IMR-90 (cell line): ENCODE results near the gene ITGA3. TPM values are rescaled to one million over a fixed set of nuclear protein-coding genes. Genes with fewer than 3 reads are reported as not detected.

Source experiments
- ATAC-seq: fragments of 200-7000 bp; cut with Tn5 transposase; 2 replicates; pipeline ENCODE4 v1.9.1; 2020; ENCODE audit warnings: low read depth, mild to moderate bottlenecking, moderate library complexity
- BruUV-seq: library from RNA; stranded (reverse); fragments of 400-500 nt; replicated peaks from 2 replicates; lab custom pipeline; 2021; lab: Mats Ljungman, UMichigan
- CTCF ChIA-PET: fragments of 300-600 bp; formaldehyde crosslinking; extraction: SDS; loops from one replicate; lab custom pipeline; 2021; ENCODE audit warnings: antibody characterized with exemption; lab: Yijun Ruan, JAX
- POLR2A ChIA-PET: fragments of 300-600 bp; sonication (Branson Sonifier 250); formaldehyde crosslinking; loops from one replicate; lab custom pipeline; 2022; ENCODE audit warnings: antibody characterized with exemption; ENCODE audit not compliant: unreplicated experiment; lab: Charles Lee
- DNase-seq: peaks from one replicate; pipeline ENCODE4 v3.0.0; 2013
- H2AFZ ChIP-seq: replicated peaks from 2 replicates; pipeline ENCODE3; 2013; ENCODE audit warnings: low read length, mild to moderate bottlenecking; ENCODE audit not compliant: poor library complexity
- H2AK5ac ChIP-seq: 2 replicates; pipeline ENCODE4 v1.6.1; 2013; ENCODE audit warnings: low read depth, low read length, inconsistent platforms
- H2AK9ac ChIP-seq: replicated peaks from 2 replicates; pipeline ENCODE3; 2013; ENCODE audit warnings: mild to moderate bottlenecking, low read depth, low read length, moderate library complexity; ENCODE audit not compliant: poor library complexity
- H2BK120ac ChIP-seq: 2 replicates; pipeline ENCODE4 v1.6.1; 2013; ENCODE audit warnings: low read depth, low read length, inconsistent platforms
- H2BK15ac ChIP-seq: 3 replicates; pipeline ENCODE4 v1.6.1; 2013; ENCODE audit warnings: low read depth, low read length, inconsistent platforms
- H2BK20ac ChIP-seq: 2 replicates; pipeline ENCODE4 v1.6.1; 2013; ENCODE audit warnings: low read depth, mild to moderate bottlenecking, inconsistent platforms, low read length, moderate library complexity
- H2BK5ac ChIP-seq: 2 replicates; pipeline ENCODE4 v1.6.1; 2013; ENCODE audit warnings: mild to moderate bottlenecking, low read depth, low read length, inconsistent platforms; ENCODE audit not compliant: poor library complexity, severe bottlenecking
- H3K14ac ChIP-seq: replicated peaks from 2 replicates; pipeline ENCODE4 v1.6.1; 2013; ENCODE audit warnings: low read depth, low read length, inconsistent platforms
- H3K18ac ChIP-seq: 2 replicates; pipeline ENCODE4 v1.6.1; 2013; ENCODE audit warnings: low read depth, low read length, control low read depth
- H3K23ac ChIP-seq: 2 replicates; pipeline ENCODE4 v1.6.1; 2013; ENCODE audit warnings: low read depth, low read length, inconsistent platforms
- H3K27ac ChIP-seq: 2 replicates; pipeline ENCODE4 v1.5.1; 2013; ENCODE audit warnings: mild to moderate bottlenecking, control low read depth, low read length; ENCODE audit not compliant: insufficient read depth
- H3K27me3 ChIP-seq: 2 replicates; pipeline ENCODE4 v1.6.1; 2013; ENCODE audit warnings: low read length; ENCODE audit not compliant: control insufficient read depth, insufficient read depth
- H3K36me3 ChIP-seq: 2 replicates; pipeline ENCODE4 v1.6.1; 2013; ENCODE audit warnings: low read length, mixed read lengths; ENCODE audit not compliant: control insufficient read depth, insufficient read depth
- H3K4ac ChIP-seq: 2 replicates; pipeline ENCODE4 v1.6.1; 2013; ENCODE audit warnings: low read depth, low read length, inconsistent platforms
- H3K4me1 ChIP-seq: 2 replicates; pipeline ENCODE4 v1.6.1; 2013; ENCODE audit warnings: low read length, mixed read lengths; ENCODE audit not compliant: control insufficient read depth, insufficient read depth
- H3K4me2 ChIP-seq: 2 replicates; pipeline ENCODE4 v1.6.1; 2013; ENCODE audit warnings: low read depth, mild to moderate bottlenecking, control low read depth, low read length, moderate library complexity
- H3K4me3 ChIP-seq: 2 replicates; pipeline ENCODE4 v1.5.1; 2013; ENCODE audit warnings: low read depth, mild to moderate bottlenecking, control low read depth, low read length, moderate library complexity; ENCODE audit not compliant: insufficient read depth
- H3K56ac ChIP-seq: 2 replicates; pipeline ENCODE4 v1.6.1; 2013; ENCODE audit warnings: low read length, inconsistent platforms; ENCODE audit not compliant: insufficient read depth; ENCODE audit errors: extremely low read depth
- H3K79me1 ChIP-seq, 2 experiments: 2 replicates each; pipeline ENCODE4 v1.6.1; 2013; ENCODE audit warnings: low read length in 2 of 2, inconsistent platforms in 1 of 2, low read depth in 1 of 2
- H3K9ac ChIP-seq: 2 replicates; pipeline ENCODE4 v1.6.1; 2013; ENCODE audit warnings: low read depth, low read length, control low read depth
- H3K9me1 ChIP-seq: 2 replicates; pipeline ENCODE4 v1.6.1; 2013; ENCODE audit warnings: low read length, inconsistent platforms; ENCODE audit not compliant: insufficient read depth
- H3K9me3 ChIP-seq: 2 replicates; pipeline ENCODE4 v1.6.1; 2013; ENCODE audit warnings: low read length; ENCODE audit not compliant: control insufficient read depth, insufficient read depth
- H4K20me1 ChIP-seq: 2 replicates; pipeline ENCODE4 v1.6.1; 2013; ENCODE audit warnings: low read length, inconsistent platforms; ENCODE audit not compliant: insufficient read depth
- H4K5ac ChIP-seq: 2 replicates; pipeline ENCODE4 v1.6.1; 2013; ENCODE audit warnings: mild to moderate bottlenecking, low read depth, low read length, control low read depth
- H4K8ac ChIP-seq, 2 experiments: 2 replicates each; pipeline ENCODE4 v1.6.1; 2013; ENCODE audit warnings: low read depth in 2 of 2, low read length in 2 of 2, control low read depth in 1 of 2, inconsistent platforms in 1 of 2
- H4K91ac ChIP-seq: 2 replicates; pipeline ENCODE4 v1.6.1; 2013; ENCODE audit warnings: low read depth, low read length, inconsistent platforms; ENCODE audit not compliant: insufficient read depth
- CEBPB ChIP-seq: IDR thresholded peaks from 2 replicates; pipeline ENCODE4 v1.6.1; 2012; ENCODE audit warnings: low read depth, low read length, improper control_type of control experiment
- CHD1 ChIP-seq: IDR thresholded peaks from 2 replicates; pipeline ENCODE4 v1.6.1; 2012; ENCODE audit warnings: low read depth, low read length, improper control_type of control experiment
- FOS ChIP-seq: fragments of 150-350 bp; IDR thresholded peaks from 2 replicates; pipeline ENCODE4 v1.6.1; 2016; ENCODE audit warnings: low read depth, low read length
- MAZ ChIP-seq: IDR thresholded peaks from 2 replicates; pipeline ENCODE4 v1.6.1; 2012; ENCODE audit warnings: low read depth, mild to moderate bottlenecking, low read length, improper control_type of control experiment, moderate library complexity, borderline replicate concordance
- MXI1 ChIP-seq: IDR thresholded peaks from 2 replicates; pipeline ENCODE4 v1.6.1; 2012; ENCODE audit warnings: low read depth, mild to moderate bottlenecking, low read length, moderate library complexity, borderline replicate concordance
- NFE2L2 ChIP-seq: fragments of 150-350 bp; IDR thresholded peaks from 2 replicates; pipeline ENCODE4 v1.6.1; 2016; ENCODE audit warnings: low read depth, mild to moderate bottlenecking, low read length
- POLR2A ChIP-seq: IDR thresholded peaks from 2 replicates; pipeline ENCODE4 v1.6.1; 2012; ENCODE audit warnings: mild to moderate bottlenecking, low read depth, low read length
- RCOR1 ChIP-seq: IDR thresholded peaks from 2 replicates; pipeline ENCODE4 v1.6.1; 2012; ENCODE audit warnings: mild to moderate bottlenecking, low read length, improper control_type of control experiment; ENCODE audit not compliant: insufficient replicate concordance
- RFX5 ChIP-seq: IDR thresholded peaks from 2 replicates; pipeline ENCODE4 v1.8.0; 2012; ENCODE audit warnings: low read depth, mild to moderate bottlenecking, low read length, moderate library complexity
- SMC3 ChIP-seq: fragments of 150-350 bp; IDR thresholded peaks from 2 replicates; pipeline ENCODE4 v1.6.1; 2016; ENCODE audit warnings: low read depth, mild to moderate bottlenecking, antibody characterized with exemption, low read length, moderate library complexity
- WGBS, 2 experiments: methylation state at CpG; one replicate each; pipeline versions ENCODE4 v1.1.5 to v1.1.7; 2013; ENCODE audit warnings: missing lambda C conversion rate in 2 of 2; ENCODE audit not compliant: insufficient read length in 1 of 2; ENCODE audit errors: extremely low coverage in 2 of 2; 5-methylcytosine and 5-hydroxymethylcytosine counted together
- dilution Hi-C: fragments of 300-500 bp; cut with HindIII; formaldehyde crosslinking; loops from one replicate; pipeline ENCODE4 v1.14.3; 2018; ENCODE audit warnings: low sequenced_read_pairs; ENCODE audit not compliant: unreplicated experiment
- in situ Hi-C: fragments of 300-500 bp; cut with MboI; formaldehyde crosslinking; loops from 3 replicates; pipeline ENCODE4 v1.14.3; 2019; ENCODE audit warnings: low sequenced_read_pairs, inconsistent platforms, mixed read lengths
- intact Hi-C: fragments of 100-400 bp; cut with micrococcal nuclease; formaldehyde crosslinking; loops from 2 replicates; pipeline ENCODE4 v1.10.0; 2022
- polyA plus RNA-seq, 3 experiments: library from polyadenylated mRNA; depleted of rRNA; stranded (reverse); fragments of >200 nt; gene quantifications; 2 replicates each; pipeline ENCODE4 v1.2.3, GENCODE V29; 2012; ENCODE audit warnings: low replicate concordance in 1 of 3
- total RNA-seq: library from RNA; depleted of rRNA; stranded (reverse); fragments of >200 nt; gene quantifications from 2 replicates; pipeline ENCODE4 v1.2.3, GENCODE V29; 2012
- TF ChIP-seq, protein P1 (sequence below): fragments of 150-350 bp; IDR thresholded peaks from 2 replicates; pipeline ENCODE4 v1.6.1; 2017; ENCODE audit warnings: mild to moderate bottlenecking, antibody characterized with exemption, low read length, low read depth

The ITGA3 gene
- total and polyA plus RNA-seq, 2 of the 4 experiments (the other 2 are of a cell fraction), result 78.0 to 202 TPM

DNA sequence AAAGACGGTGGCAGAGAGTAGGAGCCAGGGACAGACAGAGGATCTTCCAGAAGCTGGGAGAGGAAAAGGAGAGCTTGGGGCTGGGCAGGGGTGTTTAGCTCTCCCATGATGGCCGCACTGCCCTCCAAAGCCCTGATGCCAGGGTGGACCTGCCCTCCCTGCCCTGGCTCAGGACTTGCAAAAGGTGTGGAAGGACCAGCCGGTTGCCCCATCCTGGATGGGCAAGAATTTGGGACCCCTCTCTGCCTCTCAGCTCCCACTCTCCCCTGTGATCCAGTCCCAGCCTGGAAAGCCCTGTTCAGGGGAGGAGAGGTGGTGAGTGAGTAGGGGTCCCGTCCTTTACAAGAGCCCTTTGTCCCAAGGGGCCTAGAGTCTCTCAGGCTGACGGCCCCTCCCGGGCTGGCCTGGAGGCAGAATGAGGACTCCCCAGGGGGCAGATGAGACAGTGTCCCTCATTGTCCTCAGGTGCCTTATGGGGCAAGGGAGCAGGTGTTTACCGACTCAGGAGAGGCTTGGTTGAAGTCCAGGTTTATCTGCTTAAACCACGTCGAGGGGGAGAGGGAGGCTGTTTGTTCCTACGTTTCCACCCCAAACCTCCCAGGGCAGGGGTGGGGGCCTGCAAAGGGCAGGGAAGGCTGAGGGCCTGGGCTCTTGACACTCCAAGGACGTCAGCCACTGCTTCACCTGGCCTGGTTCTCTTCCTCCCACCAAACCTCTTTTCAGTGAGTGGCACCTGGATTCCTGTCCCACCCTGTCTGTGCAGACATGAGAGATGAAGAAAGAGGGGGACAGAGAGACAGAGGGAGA, 19.3 kb upstream of the ITGA3 start:
- no peak overlapping the region; the same call in 1 of the 2 replicates for H3K27ac ChIP-seq
- H4K20me1 ChIP-seq, result no peaks in the 10 kb centered on the region
- peaks cover 20% of the 10 kb centered on the region for H3K9me1 ChIP-seq
- peak overlapping the region; percentile 97 for H4K91ac ChIP-seq
- H3K18ac ChIP-seq, result peak overlapping the region; percentile 44
- H3K4me3 ChIP-seq, result no peak overlapping the region
- BruUV-seq, result no TSS peak
- dilution Hi-C loops (no loop called here), intact Hi-C loops (loop anchor here (10.0 kb wide), 1 partner anchor 268 kb away; no protein-coding TSS in a partner anchor), in situ Hi-C loops (no loop called here)
- H3K56ac ChIP-seq, result no peak overlapping the region
- DNase-seq, result no peak
- H3K27me3 ChIP-seq, result no peaks in the 10 kb centered on the region
- H4K5ac ChIP-seq, result peak overlapping the region; percentile 62
- peak overlapping the region; percentile 82; the same call in 1 of the 2 replicates for H3K23ac ChIP-seq
- H3K36me3 ChIP-seq, result no peaks in the 10 kb centered on the region
- peak overlapping the region; percentile 81 for H2BK20ac ChIP-seq
- peak overlapping the region; percentile 81 for H2AFZ ChIP-seq
- peak overlapping the region; percentile 83 for H3K14ac ChIP-seq
- CTCF ChIA-PET, result interaction anchor here (1.3 kb wide), 1 partner anchor 58 kb away, joined by 4 read pairs; no protein-coding TSS in a partner anchor
- peak overlapping the region; percentile 72 for H3K4ac ChIP-seq
- H2BK5ac ChIP-seq, result no peak overlapping the region
- H3K9me3 ChIP-seq, result no peaks in the 10 kb centered on the region
- no peak overlapping the region for H3K9ac ChIP-seq
- peak overlapping the region; percentile 83 for H2AK9ac ChIP-seq
- TF ChIP-seq RCOR1, result no peak
- no peak for TF ChIP-seq MAZ
- no peak for TF ChIP-seq CEBPB
- no peak for TF ChIP-seq SMC3
- no peak for TF ChIP-seq NFE2L2
- no peak for TF ChIP-seq RFX5
- TF ChIP-seq, protein P1, sequence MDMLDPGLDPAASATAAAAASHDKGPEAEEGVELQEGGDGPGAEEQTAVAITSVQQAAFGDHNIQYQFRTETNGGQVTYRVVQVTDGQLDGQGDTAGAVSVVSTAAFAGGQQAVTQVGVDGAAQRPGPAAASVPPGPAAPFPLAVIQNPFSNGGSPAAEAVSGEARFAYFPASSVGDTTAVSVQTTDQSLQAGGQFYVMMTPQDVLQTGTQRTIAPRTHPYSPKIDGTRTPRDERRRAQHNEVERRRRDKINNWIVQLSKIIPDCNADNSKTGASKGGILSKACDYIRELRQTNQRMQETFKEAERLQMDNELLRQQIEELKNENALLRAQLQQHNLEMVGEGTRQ, result no peak
- TF ChIP-seq POLR2A, result no peak
- no peak for TF ChIP-seq CHD1
- TF ChIP-seq FOS, result no peak
- no peak for TF ChIP-seq MXI1
- peak overlapping the region; percentile 4 to 83; a peak in 2 of 4 replicates for H4K8ac ChIP-seq
- H2AK5ac ChIP-seq, result peak overlapping the region; percentile 98
- peak overlapping the region; percentile 66; the same call in 1 of the 3 replicates for H2BK15ac ChIP-seq
- POLR2A ChIA-PET, result no interaction called here
- H2BK120ac ChIP-seq, result peak overlapping the region; percentile 94
- H3K79me1 ChIP-seq, result peaks cover 0 to 7% of the 10 kb centered on the region in 2 experiments; a peak in 1 of 4 replicates
- peaks cover 38% of the 10 kb centered on the region for H3K4me1 ChIP-seq
- H3K4me2 ChIP-seq, result no peak overlapping the region
- 87% methylated on average over 3 of the region's 11 CpGs; no CpG with 5 or more reads in 1 of the 2 experiments for whole genome bisulfite sequencing, 2 experiments
- ATAC-seq, result no peak
